Progenitor cell of endocrine pancreas (in vitro differentiated cells): ENCODE measurements around the gene AJUBA. TPM values are rescaled to one million over a fixed set of nuclear protein-coding genes. Genes with fewer than 3 reads are reported as not detected.
A peak's percentile ranks its signal among the peaks of the same experiment; 100 is the strongest.

ENCODE experiments used
- DNase-seq: peaks from one replicate; pipeline ENCODE4 v3.0.0; 2021; ENCODE audit warnings: low spot score; ENCODE audit not compliant: unreplicated experiment
- H3K27ac Mint-ChIP-seq: 2 replicates; pipeline ENCODE4 v1.8.0; 2021; ENCODE audit warnings: mild to moderate bottlenecking, moderate library complexity, mixed read lengths
- H3K27me3 Mint-ChIP-seq: 2 replicates; pipeline ENCODE4 v1.8.0; 2021; ENCODE audit warnings: mixed read lengths
- H3K36me3 Mint-ChIP-seq: 2 replicates; pipeline ENCODE4 v1.8.0; 2022; ENCODE audit warnings: mixed read lengths; ENCODE audit not compliant: insufficient read depth
- H3K4me1 Mint-ChIP-seq: 2 replicates; pipeline ENCODE4 v1.8.0; 2021; ENCODE audit warnings: low read depth, mixed read lengths
- H3K4me3 Mint-ChIP-seq: 2 replicates; pipeline ENCODE4 v1.8.0; 2021; ENCODE audit warnings: low read depth, mild to moderate bottlenecking, moderate library complexity, mixed read lengths
- H3K9me3 Mint-ChIP-seq: 2 replicates; pipeline ENCODE4 v1.8.0; 2021; ENCODE audit warnings: low read depth, mixed read lengths
- total RNA-seq: library from RNA; stranded (reverse); gene quantifications from 2 replicates; pipeline ENCODE4 v1.2.1, GENCODE V29; 2021
- TF ChIP-seq, protein P1 (sequence below): fragments of 200-600 bp; sonication (generic); IDR thresholded peaks from one replicate; pipeline ENCODE4 v1.5.0; 2021; ENCODE audit warnings: antibody characterized with exemption, mild to moderate bottlenecking; ENCODE audit not compliant: unreplicated experiment

The AJUBA gene
- total RNA-seq, 1 donor from 2014 or later: 97.1 TPM

DNA sequence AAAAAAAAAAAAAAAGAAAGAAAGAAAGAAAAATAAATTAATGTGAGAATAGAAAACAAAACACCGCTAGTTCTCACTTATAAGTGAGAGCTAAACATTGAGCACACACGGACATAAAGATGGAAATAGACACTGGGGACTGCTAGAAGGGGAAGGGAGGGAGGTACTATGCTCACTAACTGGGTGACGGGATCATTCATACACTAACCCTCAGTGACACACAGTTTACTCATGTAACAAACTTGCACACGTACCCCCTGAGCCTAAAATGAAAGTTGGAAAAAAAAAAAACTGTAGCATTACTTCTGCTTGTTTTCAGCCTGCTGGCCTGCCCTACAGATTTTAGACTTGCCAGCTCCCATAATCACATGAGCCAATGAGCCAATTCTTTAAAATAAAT lies 42.7 kb downstream of the AJUBA start:
- TF ChIP-seq, protein P1, sequence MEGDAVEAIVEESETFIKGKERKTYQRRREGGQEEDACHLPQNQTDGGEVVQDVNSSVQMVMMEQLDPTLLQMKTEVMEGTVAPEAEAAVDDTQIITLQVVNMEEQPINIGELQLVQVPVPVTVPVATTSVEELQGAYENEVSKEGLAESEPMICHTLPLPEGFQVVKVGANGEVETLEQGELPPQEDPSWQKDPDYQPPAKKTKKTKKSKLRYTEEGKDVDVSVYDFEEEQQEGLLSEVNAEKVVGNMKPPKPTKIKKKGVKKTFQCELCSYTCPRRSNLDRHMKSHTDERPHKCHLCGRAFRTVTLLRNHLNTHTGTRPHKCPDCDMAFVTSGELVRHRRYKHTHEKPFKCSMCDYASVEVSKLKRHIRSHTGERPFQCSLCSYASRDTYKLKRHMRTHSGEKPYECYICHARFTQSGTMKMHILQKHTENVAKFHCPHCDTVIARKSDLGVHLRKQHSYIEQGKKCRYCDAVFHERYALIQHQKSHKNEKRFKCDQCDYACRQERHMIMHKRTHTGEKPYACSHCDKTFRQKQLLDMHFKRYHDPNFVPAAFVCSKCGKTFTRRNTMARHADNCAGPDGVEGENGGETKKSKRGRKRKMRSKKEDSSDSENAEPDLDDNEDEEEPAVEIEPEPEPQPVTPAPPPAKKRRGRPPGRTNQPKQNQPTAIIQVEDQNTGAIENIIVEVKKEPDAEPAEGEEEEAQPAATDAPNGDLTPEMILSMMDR: no peak
- Mint-ChIP-seq H3K4me1 (no peaks in the 10 kb centered on the region), H3K27ac (no peak overlapping the region), H3K9me3 (no peaks in the 10 kb centered on the region), H3K36me3 (peaks cover 10% of the 10 kb centered on the region), H3K4me3 (no peak overlapping the region), H3K27me3 (no peaks in the 10 kb centered on the region)
- no peak for DNase-seq

DNA sequence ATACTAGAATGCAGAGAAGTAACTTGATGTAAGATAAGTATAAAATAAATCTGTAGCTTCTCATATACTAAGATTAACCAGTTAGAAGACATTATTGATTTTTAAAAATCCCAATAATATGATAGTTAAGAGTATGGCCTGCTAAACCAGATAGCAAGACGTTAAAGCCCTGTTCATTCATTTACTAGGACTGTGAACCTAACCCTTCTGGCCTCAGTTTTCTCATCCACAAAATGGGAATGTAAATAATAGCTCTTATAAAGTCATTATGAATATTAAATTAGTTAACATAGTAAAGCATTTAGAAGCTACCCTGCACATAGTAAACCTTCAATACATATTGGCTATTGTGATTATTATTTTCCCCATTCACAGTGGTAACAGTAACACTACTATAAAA lies 47.2 kb downstream of the AJUBA start:
- Mint-ChIP-seq H3K36me3 (no peaks in the 10 kb centered on the region), H3K4me3 (no peak overlapping the region), H3K27ac (no peak overlapping the region), H3K27me3 (no peaks in the 10 kb centered on the region), H3K9me3 (no peaks in the 10 kb centered on the region), H3K4me1 (peaks cover 20% of the 10 kb centered on the region)
- TF ChIP-seq, protein P1: no peak
- no peak for DNase-seq

DNA sequence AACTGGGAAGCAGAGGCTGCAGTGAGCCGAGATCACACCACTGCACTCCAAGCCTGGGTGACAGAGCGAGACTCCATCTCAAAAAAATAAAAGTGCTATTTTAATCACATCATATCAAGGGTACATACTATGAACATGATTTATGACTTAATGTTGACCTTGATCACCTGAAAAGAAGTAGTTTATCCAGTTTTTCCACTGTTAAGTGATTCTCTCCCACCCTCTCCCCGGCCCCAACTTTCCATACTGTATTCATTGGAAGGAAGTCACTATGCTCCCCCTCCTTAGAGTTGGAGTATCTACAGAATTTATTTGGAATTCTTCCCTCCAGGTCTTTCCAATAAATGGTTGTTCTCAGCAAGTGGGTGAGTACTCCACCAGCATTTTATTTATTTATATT lies 50.2 kb downstream of the AJUBA start:
- Mint-ChIP-seq H3K27me3 (no peaks in the 10 kb centered on the region), H3K9me3 (no peaks in the 10 kb centered on the region), H3K4me3 (no peak overlapping the region), H3K27ac (no peak overlapping the region), H3K36me3 (peaks cover 1% of the 10 kb centered on the region), H3K4me1 (peaks cover 27% of the 10 kb centered on the region)
- TF ChIP-seq, protein P1: no peak
- DNase-seq: no peak

DNA sequence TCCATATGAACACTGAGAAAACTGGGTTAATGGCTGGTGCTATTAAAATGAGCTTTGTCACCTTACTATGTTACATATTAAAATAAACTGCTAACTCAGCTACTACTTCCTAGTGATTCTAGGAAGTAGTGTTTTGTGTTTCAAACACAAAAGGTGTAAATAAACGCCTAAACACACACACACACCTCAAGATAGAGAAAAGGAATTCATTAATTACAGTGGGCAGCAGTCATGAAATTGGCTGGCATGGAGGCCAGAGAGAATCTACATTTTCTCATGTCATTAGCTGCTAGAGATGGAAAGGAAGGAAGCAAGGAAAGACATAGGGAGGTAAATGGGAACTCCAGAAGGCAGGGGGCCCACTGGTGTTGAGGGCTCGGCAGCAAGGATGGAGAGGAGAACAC lies 52.4 kb downstream of the AJUBA start:
- H3K36me3 Mint-ChIP-seq: peaks cover 4% of the 10 kb centered on the region
- H3K27me3 Mint-ChIP-seq: no peaks in the 10 kb centered on the region
- TF ChIP-seq, protein P1: no peak
- H3K27ac Mint-ChIP-seq: no peak overlapping the region
- H3K4me3 Mint-ChIP-seq: no peak overlapping the region
- DNase-seq: no peak
- peaks cover 27% of the 10 kb centered on the region for H3K4me1 Mint-ChIP-seq
- H3K9me3 Mint-ChIP-seq: no peaks in the 10 kb centered on the region

DNA sequence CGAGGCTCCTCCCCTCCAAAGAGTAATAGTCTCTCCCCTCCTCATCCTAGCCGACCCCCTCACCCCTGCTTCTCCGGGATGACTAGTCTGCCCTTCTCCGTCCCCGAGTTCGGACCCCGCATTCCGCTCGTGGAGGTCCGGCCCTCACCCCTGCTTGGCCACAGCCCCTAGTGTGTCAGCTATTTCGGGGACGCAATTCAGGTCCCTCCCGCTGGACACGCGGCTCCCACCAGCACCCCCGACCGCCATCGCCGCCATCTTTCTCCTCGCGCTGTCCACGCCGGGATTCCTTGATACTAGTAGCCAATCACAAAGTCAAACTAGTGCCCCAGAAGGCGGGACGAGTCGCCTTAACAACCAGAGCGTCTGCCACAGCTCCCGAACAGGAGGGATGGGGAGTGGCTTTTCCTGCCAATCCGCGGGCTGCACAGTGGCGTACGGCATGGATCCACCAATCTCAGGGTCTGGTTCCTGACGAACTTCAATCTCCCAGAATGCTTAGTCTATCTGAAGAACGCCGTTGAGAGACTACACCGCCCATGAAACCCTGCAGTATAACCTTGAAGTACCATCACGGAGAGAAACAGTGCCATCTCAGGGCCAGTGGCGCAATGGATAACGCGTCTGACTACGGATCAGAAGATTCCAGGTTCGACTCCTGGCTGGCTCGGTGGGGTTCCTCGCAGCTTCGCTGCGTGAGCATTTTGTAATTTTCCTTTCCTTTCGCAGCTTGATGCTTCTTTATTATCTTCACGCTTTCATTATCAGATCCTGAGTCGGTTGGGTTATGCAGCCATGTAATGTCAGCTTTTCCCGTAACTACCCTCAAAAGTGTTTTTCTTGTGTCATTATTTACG lies 53.0 kb downstream of the AJUBA start, which contains the start of gene PRMT5:
Gene PRMT5 (minus strand): TSS at position 273 of the 857 bp plus-strand sequence. CDS start 15 bp downstream, at position 258.
- H3K4me1 Mint-ChIP-seq: peaks cover 27% of the 10 kb centered on the region
- no peak within 1 kb of the TSS for H3K4me3 Mint-ChIP-seq
- no peaks in the 10 kb centered on the region for H3K9me3 Mint-ChIP-seq
- peaks cover 8% of the 10 kb centered on the region for H3K36me3 Mint-ChIP-seq
- no peak within 1 kb of the TSS for H3K27ac Mint-ChIP-seq
- H3K27me3 Mint-ChIP-seq: no peaks in the 10 kb centered on the region
- TF ChIP-seq, protein P1: no peak
- peak; percentile 96 for DNase-seq
